PC-9 (cell line): Measurements from ENCODE around the gene MACROD2. TPM values are rescaled to one million over a fixed set of nuclear protein-coding genes. Genes with fewer than 3 reads are reported as not detected.

Experiments
- BruUV-seq: library from RNA; stranded (reverse); fragments of 400-500 nt; replicated peaks from 2 replicates; lab custom pipeline; 2021; lab: Mats Ljungman, UMichigan
- CTCF ChIA-PET: fragments of 300-600 bp; sonication (Branson Sonifier 250); formaldehyde crosslinking; loops from one replicate; lab custom pipeline; 2022; ENCODE audit warnings: antibody characterized with exemption; lab: Charles Lee
- POLR2A ChIA-PET: fragments of 300-600 bp; sonication (Branson Sonifier 250); formaldehyde crosslinking; loops from one replicate; lab custom pipeline; 2022; ENCODE audit warnings: antibody characterized with exemption; ENCODE audit not compliant: unreplicated experiment; lab: Charles Lee
- DNase-seq, 2 experiments: peaks; one replicate each; pipeline versions ENCODE4 v3.0.0 to v3.0.0-alpha.2; 2015 to 2022; ENCODE audit warnings: mixed read lengths in 1 of 2
- H2AFZ ChIP-seq: fragments of 200-600 bp; sonication (generic); 2 replicates; pipeline ENCODE4 v1.8.1; 2017; ENCODE audit warnings: antibody characterized with exemption
- H3F3A ChIP-seq: fragments of 200-600 bp; sonication (generic); 2 replicates; pipeline ENCODE4 v1.8.1; 2017; ENCODE audit warnings: antibody characterized with exemption, mild to moderate bottlenecking, low read depth; ENCODE audit not compliant: insufficient read depth
- H3K27ac ChIP-seq: fragments of 200-600 bp; sonication (generic); 2 replicates; pipeline ENCODE4 v1.6.1; 2016; ENCODE audit warnings: mixed run types
- H3K27me3 ChIP-seq: fragments of 200-600 bp; sonication (generic); 2 replicates; pipeline ENCODE4 v1.6.1; 2016; ENCODE audit warnings: low read depth, mixed run types; ENCODE audit not compliant: insufficient read depth
- H3K36me3 ChIP-seq: fragments of 200-600 bp; sonication (generic); 2 replicates; pipeline ENCODE4 v1.6.1; 2016; ENCODE audit warnings: low read depth, mixed run types
- H3K4me1 ChIP-seq: fragments of 200-600 bp; sonication (generic); replicated peaks from 2 replicates; pipeline ENCODE4 v1.6.1; 2016; ENCODE audit warnings: mixed run types; ENCODE audit not compliant: insufficient read depth
- H3K4me2 ChIP-seq: fragments of 200-600 bp; sonication (generic); 2 replicates; pipeline ENCODE4 v1.6.1; 2017; ENCODE audit warnings: mixed run types
- H3K4me3 ChIP-seq: fragments of 200-600 bp; sonication (generic); 2 replicates; pipeline ENCODE4 v1.6.1; 2016; ENCODE audit warnings: mixed run types
- H3K79me2 ChIP-seq: fragments of 200-600 bp; sonication (generic); 2 replicates; pipeline ENCODE4 v1.6.1; 2017; ENCODE audit warnings: low read depth, mixed run types
- H3K9me2 ChIP-seq: fragments of 200-600 bp; sonication (generic); 2 replicates; pipeline ENCODE4 v1.8.1; 2017; ENCODE audit warnings: mild to moderate bottlenecking; ENCODE audit not compliant: insufficient read depth
- H3K9me3 ChIP-seq: fragments of 200-600 bp; sonication (generic); 2 replicates; pipeline ENCODE4 v1.8.1; 2016; ENCODE audit warnings: low read depth; ENCODE audit not compliant: insufficient read depth
- H4K20me1 ChIP-seq: fragments of 200-600 bp; sonication (generic); 2 replicates; pipeline ENCODE4 v1.8.1; 2017; ENCODE audit not compliant: insufficient read depth
- CTCF ChIP-seq: fragments of 200-600 bp; sonication (generic); conservative IDR thresholded peaks from 2 replicates; pipeline ENCODE4 v1.6.1; 2017; ENCODE audit warnings: mixed run types, antibody characterized with exemption, mild to moderate bottlenecking, moderate library complexity
- EZH2 ChIP-seq: fragments of 200-600 bp; sonication (generic); IDR thresholded peaks from 2 replicates; pipeline ENCODE4 v1.8.0; 2017; ENCODE audit warnings: antibody characterized with exemption, low read depth
- intact Hi-C: fragments of 100-400 bp; cut with micrococcal nuclease; formaldehyde crosslinking; loops from one replicate; pipeline ENCODE4 v1.10.0; 2022; ENCODE audit not compliant: unreplicated experiment
- total RNA-seq: library from RNA; stranded (reverse); gene quantifications from 2 replicates; pipeline ENCODE4 v1.2.3, GENCODE V29; 2021

The MACROD2 gene
- total RNA-seq, 1 experiment from 2014 or later: 11.4 TPM

GRCh38 chr20:14497004-14497403 is 501.7 kb downstream of the MACROD2 start:
- no peaks in the 10 kb centered on the region for H4K20me1 ChIP-seq
- no peaks in the 10 kb centered on the region for H3K36me3 ChIP-seq
- intact Hi-C loops: no loop called here
- ChIA-PET POLR2A (no interaction called here), CTCF (no interaction called here)
- no peak overlapping the region for H3K4me2 ChIP-seq
- DNase-seq: no peak
- H3F3A ChIP-seq: no peaks in the 10 kb centered on the region
- H3K4me1 ChIP-seq: no peaks in the 10 kb centered on the region
- no TSS peak for BruUV-seq
- H3K9me3 ChIP-seq: no peaks in the 10 kb centered on the region
- H3K4me3 ChIP-seq: no peak overlapping the region
- no peaks in the 10 kb centered on the region for H3K9me2 ChIP-seq
- H3K27ac ChIP-seq: no peak overlapping the region
- TF ChIP-seq EZH2 (no peak), CTCF (no peak)
- no peaks in the 10 kb centered on the region for H3K27me3 ChIP-seq
- no peaks in the 10 kb centered on the region for H3K79me2 ChIP-seq
- no peak overlapping the region for H2AFZ ChIP-seq

- ChIA-PET CTCF (no interaction called here), POLR2A (no interaction called here)
- Histone ChIP-seq H4K20me1 (no peaks in the 10 kb centered on the region), H3K9me3 (no peaks in the 10 kb centered on the region), H3K9me2 (no peaks in the 10 kb centered on the region), H3K4me2 (no peak overlapping the region), H3K36me3 (no peaks in the 10 kb centered on the region), H3F3A (no peaks in the 10 kb centered on the region), H3K79me2 (no peaks in the 10 kb centered on the region), H3K27ac (no peak overlapping the region), H3K27me3 (no peaks in the 10 kb centered on the region), H2AFZ (no peak overlapping the region), H3K4me1 (no peaks in the 10 kb centered on the region), H3K4me3 (no peak overlapping the region)
- DNase-seq: no peak
- intact Hi-C loops: no loop called here
- no peak for TF ChIP-seq CTCF
- TF ChIP-seq EZH2: no peak
- BruUV-seq: no TSS peak
Measured at GRCh38 chr20:14498772-14499171, 503.5 kb downstream of the MACROD2 start.

- no peaks in the 10 kb centered on the region for H3K4me1 ChIP-seq
- intact Hi-C loops: no loop called here
- no peak overlapping the region for H3K27ac ChIP-seq
- H3K79me2 ChIP-seq: no peaks in the 10 kb centered on the region
- ChIA-PET POLR2A (no interaction called here), CTCF (no interaction called here)
- H4K20me1 ChIP-seq: no peaks in the 10 kb centered on the region
- no peaks in the 10 kb centered on the region for H3K27me3 ChIP-seq
- H2AFZ ChIP-seq: no peak overlapping the region
- no peak for DNase-seq
- no peak overlapping the region for H3K4me3 ChIP-seq
- no peaks in the 10 kb centered on the region for H3K36me3 ChIP-seq
- H3F3A ChIP-seq: no peaks in the 10 kb centered on the region
- TF ChIP-seq EZH2 (no peak), CTCF (no peak)
- no peaks in the 10 kb centered on the region for H3K9me2 ChIP-seq
- H3K9me3 ChIP-seq: no peaks in the 10 kb centered on the region
- H3K4me2 ChIP-seq: no peak overlapping the region
- BruUV-seq: no TSS peak
Measured at GRCh38 chr20:14505476-14505875, 510.2 kb downstream of the MACROD2 start.
